Measurements from ENCODE around the gene VWC2. TPM values are rescaled to one million over a fixed set of nuclear protein-coding genes. Genes with fewer than 3 reads are reported as not detected.

Gene VWC2
- total RNA-seq, 2 experiments from 2014 or later: not detected

- Mint-ChIP-seq H3K4me1 (ENCODE audit: low read depth) (peaks cover 5% of the 10 kb centered on the region), H3K36me3 (no peaks in the 10 kb centered on the region), H3K27me3 (peaks cover 44% of the 10 kb centered on the region), H3K4me3 (no peak overlapping the region), H3K9me3 (no peaks in the 10 kb centered on the region), H3K27ac (no peak overlapping the region)
- no peak for DNase-seq
- ChIA-PET CTCF (no interaction called here), POLR2A (no interaction called here)
- intact Hi-C loops (cut with micrococcal nuclease): no loop called here
Observed at GRCh38 chr7:49773936-49774458, 559 bp downstream of the VWC2 start.

DNA sequence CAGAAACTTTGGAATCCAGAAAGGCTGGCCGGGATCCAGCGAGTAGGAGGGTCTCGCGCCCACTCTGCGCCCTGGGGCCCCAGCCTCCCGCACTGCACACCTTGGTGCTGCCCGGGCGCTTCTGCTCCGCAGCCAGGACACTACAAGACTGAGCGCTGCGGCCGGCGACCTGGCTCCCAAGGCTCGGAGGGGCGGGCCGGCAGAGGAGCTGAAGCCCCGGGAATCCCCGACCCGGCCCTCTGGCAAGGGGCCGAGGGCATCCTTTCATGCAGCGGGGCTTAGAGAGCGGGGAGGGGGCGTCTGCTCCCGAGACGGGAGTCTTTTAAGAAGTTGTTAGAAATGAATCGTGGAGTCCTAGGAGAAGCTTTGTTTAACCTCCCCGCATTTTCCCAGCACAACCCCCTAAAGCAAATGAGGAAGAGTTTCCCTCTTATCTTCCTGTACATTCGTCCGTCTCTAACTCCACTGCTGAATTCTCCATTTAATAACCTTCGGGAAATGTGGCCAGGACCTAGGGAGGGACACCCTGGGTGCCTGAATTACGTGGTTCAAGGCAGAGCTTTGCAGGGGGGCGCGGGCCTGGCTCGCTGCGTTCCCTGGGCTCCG lies 1.1 kb downstream of the VWC2 start:
- Mint-ChIP-seq H3K36me3 (no peaks in the 10 kb centered on the region), H3K27me3 (peaks cover 44% of the 10 kb centered on the region), H3K9me3 (no peaks in the 10 kb centered on the region), H3K27ac (no peak overlapping the region), H3K4me3 (no peak overlapping the region), H3K4me1 (ENCODE audit: low read depth) (peaks cover 5% of the 10 kb centered on the region)
- CTCF ChIA-PET: no interaction called here
- no peak for DNase-seq
- intact Hi-C loops (cut with micrococcal nuclease): no loop called here
- POLR2A ChIA-PET: no interaction called here

GRCh38 chr7:49775065-49775948 lies 1.9 kb downstream of the VWC2 start:
- no peaks in the 10 kb centered on the region for H3K36me3 Mint-ChIP-seq
- H3K27ac Mint-ChIP-seq: no peak overlapping the region
- DNase-seq: no peak
- peaks cover 5% of the 10 kb centered on the region for H3K4me1 Mint-ChIP-seq (ENCODE audit: low read depth)
- intact Hi-C loops (cut with micrococcal nuclease): no loop called here
- H3K4me3 Mint-ChIP-seq: no peak overlapping the region
- ChIA-PET CTCF (no interaction called here), POLR2A (no interaction called here)
- no peaks in the 10 kb centered on the region for H3K9me3 Mint-ChIP-seq
- peaks cover 43% of the 10 kb centered on the region for H3K27me3 Mint-ChIP-seq

DNA sequence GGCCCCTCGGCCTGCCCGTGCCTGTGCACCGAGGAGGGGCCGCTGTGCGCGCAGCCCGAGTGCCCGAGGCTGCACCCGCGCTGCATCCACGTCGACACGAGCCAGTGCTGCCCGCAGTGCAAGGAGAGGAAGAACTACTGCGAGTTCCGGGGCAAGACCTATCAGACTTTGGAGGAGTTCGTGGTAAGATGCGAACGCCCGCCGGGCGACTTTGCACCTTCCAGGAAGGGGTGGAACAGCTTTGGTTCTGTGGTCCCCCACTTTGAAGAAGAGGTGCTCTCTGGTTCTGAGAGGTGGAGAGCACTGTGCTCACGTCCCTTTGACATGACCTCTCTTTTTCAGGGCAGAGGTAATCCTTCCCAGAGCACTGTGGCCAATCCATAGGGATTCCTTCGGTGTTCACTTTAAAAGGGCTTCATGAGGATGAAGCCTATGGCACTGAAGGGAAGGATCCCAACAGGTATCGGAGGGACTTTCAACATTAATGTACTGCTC lies 2.6 kb downstream of the VWC2 start:
- no peak for DNase-seq
- intact Hi-C loops (cut with micrococcal nuclease): no loop called here

GRCh38 chr7:49776994-49777393 lies 3.6 kb downstream of the VWC2 start:
- ChIA-PET POLR2A (no interaction called here), CTCF (no interaction called here)
- DNase-seq: no peak
- Mint-ChIP-seq H3K4me3 (no peak overlapping the region), H3K36me3 (no peaks in the 10 kb centered on the region), H3K9me3 (no peaks in the 10 kb centered on the region), H3K27ac (no peak overlapping the region), H3K4me1 (ENCODE audit: low read depth) (peaks cover 5% of the 10 kb centered on the region), H3K27me3 (peaks cover 34% of the 10 kb centered on the region)
- intact Hi-C loops (cut with micrococcal nuclease): no loop called here

More for the DNA sequence above, 2.6 kb downstream of the VWC2 start:
- ChIA-PET POLR2A (no interaction called here), CTCF (no interaction called here)
- Mint-ChIP-seq H3K9me3 (no peaks in the 10 kb centered on the region), H3K36me3 (no peaks in the 10 kb centered on the region), H3K27me3 (peaks cover 41% of the 10 kb centered on the region), H3K27ac (no peak overlapping the region), H3K4me1 (ENCODE audit: low read depth) (peaks cover 5% of the 10 kb centered on the region), H3K4me3 (no peak overlapping the region)

DNA sequence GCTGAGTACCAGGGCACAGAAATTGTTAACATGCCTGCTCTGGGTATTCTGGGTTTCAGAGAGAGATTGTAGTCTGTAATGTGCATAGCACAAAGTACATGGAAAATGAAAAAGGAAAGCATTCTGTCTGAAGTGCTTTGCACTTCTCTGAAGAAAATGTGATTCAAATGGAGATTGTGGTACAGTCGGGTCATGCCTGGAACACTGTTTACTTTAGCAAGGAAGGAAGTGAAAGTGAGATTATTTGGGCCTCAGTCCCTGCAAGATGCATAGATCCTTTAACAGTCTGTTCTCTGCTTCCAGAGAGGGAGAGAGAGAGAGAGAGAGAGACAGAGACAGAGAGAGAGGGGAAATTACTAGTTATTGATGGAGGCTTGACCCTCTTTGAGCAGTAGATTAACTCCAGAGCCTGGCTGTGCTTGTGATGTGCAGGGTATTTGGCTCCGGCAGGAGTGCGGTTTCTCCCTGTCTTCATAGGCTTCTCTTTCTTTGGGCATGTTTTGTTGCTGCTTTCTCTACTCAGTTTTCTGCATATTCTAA lies 5.4 kb downstream of the VWC2 start:
- Mint-ChIP-seq H3K4me3 (no peak overlapping the region), H3K4me1 (ENCODE audit: low read depth) (no peaks in the 10 kb centered on the region), H3K9me3 (no peaks in the 10 kb centered on the region), H3K36me3 (no peaks in the 10 kb centered on the region), H3K27me3 (peaks cover 27% of the 10 kb centered on the region), H3K27ac (no peak overlapping the region)
- ChIA-PET POLR2A (no interaction called here), CTCF (interaction anchor here (0.6 kb wide), 1 partner anchor 1808 kb away, joined by 6 read pairs; no protein-coding TSS in a partner anchor)
- no peak for DNase-seq
- intact Hi-C loops (cut with micrococcal nuclease): no loop called here

GRCh38 chr7:49780953-49781352 lies 7.5 kb downstream of the VWC2 start:
- Mint-ChIP-seq H3K4me3 (no peak overlapping the region), H3K9me3 (no peaks in the 10 kb centered on the region), H3K27ac (no peak overlapping the region), H3K27me3 (peaks cover 19% of the 10 kb centered on the region), H3K4me1 (ENCODE audit: low read depth) (no peaks in the 10 kb centered on the region), H3K36me3 (no peaks in the 10 kb centered on the region)
- intact Hi-C loops (cut with micrococcal nuclease): no loop called here
- DNase-seq: no peak
- CTCF ChIA-PET: no interaction called here
- POLR2A ChIA-PET: no interaction called here

GRCh38 chr7:49781996-49782395 lies 8.6 kb downstream of the VWC2 start:
- Mint-ChIP-seq H3K9me3 (no peaks in the 10 kb centered on the region), H3K4me3 (no peak overlapping the region), H3K27ac (no peak overlapping the region), H3K4me1 (ENCODE audit: low read depth) (no peaks in the 10 kb centered on the region), H3K36me3 (no peaks in the 10 kb centered on the region), H3K27me3 (peaks cover 10% of the 10 kb centered on the region)
- POLR2A ChIA-PET: no interaction called here
- intact Hi-C loops (cut with micrococcal nuclease): no loop called here
- CTCF ChIA-PET: no interaction called here
- no peak for DNase-seq

DNA sequence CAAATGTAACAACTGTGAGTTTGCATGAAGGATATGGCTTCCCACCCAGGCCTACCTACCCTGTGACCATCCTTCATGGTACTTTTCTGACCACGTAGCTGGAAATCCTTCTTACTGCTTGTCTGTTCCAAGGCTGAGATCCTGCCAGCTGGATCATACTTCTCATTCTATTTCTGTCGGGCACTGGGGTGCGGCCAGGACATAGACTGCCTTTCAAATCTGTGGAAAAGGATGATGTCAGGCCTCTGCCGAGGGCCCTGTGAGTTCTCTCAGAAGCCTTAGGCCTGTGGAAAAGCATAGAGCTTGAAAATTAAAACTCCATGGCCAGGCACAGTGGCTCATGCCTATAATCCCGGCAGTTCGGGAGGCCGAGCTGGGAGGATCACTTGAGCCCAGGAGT lies 10.0 kb downstream of the VWC2 start:
- Mint-ChIP-seq H3K27me3 (peaks cover 8% of the 10 kb centered on the region), H3K9me3 (no peaks in the 10 kb centered on the region), H3K4me1 (ENCODE audit: low read depth) (no peaks in the 10 kb centered on the region), H3K4me3 (no peak overlapping the region), H3K27ac (no peak overlapping the region), H3K36me3 (no peaks in the 10 kb centered on the region)
- ChIA-PET CTCF (no interaction called here), POLR2A (no interaction called here)
- DNase-seq: no peak
- intact Hi-C loops (cut with micrococcal nuclease): no loop called here

- no peak for DNase-seq
- no peaks in the 10 kb centered on the region for H3K4me1 Mint-ChIP-seq (ENCODE audit: low read depth)
- POLR2A ChIA-PET: no interaction called here
- H3K36me3 Mint-ChIP-seq: no peaks in the 10 kb centered on the region
- CTCF ChIA-PET: no interaction called here
- intact Hi-C loops (cut with micrococcal nuclease): no loop called here
- H3K27me3 Mint-ChIP-seq: no peaks in the 10 kb centered on the region
- no peak overlapping the region for H3K4me3 Mint-ChIP-seq
- no peaks in the 10 kb centered on the region for H3K9me3 Mint-ChIP-seq
- no peak overlapping the region for H3K27ac Mint-ChIP-seq
Observed at GRCh38 chr7:49787980-49788379, 14.5 kb downstream of the VWC2 start.

- no peaks in the 10 kb centered on the region for H3K36me3 Mint-ChIP-seq
- H3K27me3 Mint-ChIP-seq: no peaks in the 10 kb centered on the region
- intact Hi-C loops (cut with micrococcal nuclease): no loop called here
- no peaks in the 10 kb centered on the region for H3K9me3 Mint-ChIP-seq
- no peak overlapping the region for H3K4me3 Mint-ChIP-seq
- no peak for DNase-seq
- ChIA-PET POLR2A (no interaction called here), CTCF (no interaction called here)
- H3K27ac Mint-ChIP-seq: no peak overlapping the region
- no peaks in the 10 kb centered on the region for H3K4me1 Mint-ChIP-seq (ENCODE audit: low read depth)
Observed at GRCh38 chr7:49788455-49789059, 15.1 kb downstream of the VWC2 start.

- Mint-ChIP-seq H3K27me3 (no peaks in the 10 kb centered on the region), H3K36me3 (no peaks in the 10 kb centered on the region), H3K4me1 (ENCODE audit: low read depth) (no peaks in the 10 kb centered on the region), H3K27ac (no peak overlapping the region), H3K9me3 (no peaks in the 10 kb centered on the region), H3K4me3 (no peak overlapping the region)
- CTCF ChIA-PET: no interaction called here
- DNase-seq: no peak
- intact Hi-C loops (cut with micrococcal nuclease): no loop called here
- POLR2A ChIA-PET: no interaction called here
Observed at GRCh38 chr7:49789736-49790135, 16.3 kb downstream of the VWC2 start.
